Dermis microvascular lymphatic vessel endothelial cell (primary cell): Measurements from ENCODE around the gene ADGRA3. TPM values are rescaled to one million over a fixed set of nuclear protein-coding genes. Genes with fewer than 3 reads are reported as not detected.

Source experiments
- DNase-seq, 2 donors: peaks; one replicate each; pipeline versions ENCODE4 v3.0.0 to v3.0.0-alpha.2; 2010; ENCODE audit warnings: low read depth in 2 of 2
- total RNA-seq: library from RNA; depleted of rRNA; stranded (reverse); fragments of >200 nt; gene quantifications from 2 replicates; pipeline ENCODE4 v1.2.1, GENCODE V29; 2014

Gene ADGRA3
- total RNA-seq, 1 donor from 2014 or later: 8.6 TPM

DNA sequence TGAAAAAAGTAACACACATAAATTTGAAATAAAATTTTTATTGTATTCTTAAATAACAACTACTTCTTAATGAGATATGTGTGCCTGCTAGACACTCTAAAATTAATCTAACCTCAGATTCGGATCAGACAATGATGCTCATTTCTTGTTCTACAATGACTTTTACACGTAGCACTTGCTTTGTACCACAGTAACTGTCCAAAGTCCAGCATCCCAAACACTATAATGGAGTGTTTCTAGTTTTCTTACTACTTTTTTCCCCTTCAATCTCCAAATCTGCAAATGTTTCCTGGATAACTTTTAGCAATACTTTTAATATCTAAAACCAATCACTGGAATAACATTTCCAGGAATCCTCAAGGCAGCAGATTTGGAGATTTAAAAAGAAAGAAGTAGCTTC, 75.9 kb downstream of the ADGRA3 start:
- no peak for DNase-seq

DNA sequence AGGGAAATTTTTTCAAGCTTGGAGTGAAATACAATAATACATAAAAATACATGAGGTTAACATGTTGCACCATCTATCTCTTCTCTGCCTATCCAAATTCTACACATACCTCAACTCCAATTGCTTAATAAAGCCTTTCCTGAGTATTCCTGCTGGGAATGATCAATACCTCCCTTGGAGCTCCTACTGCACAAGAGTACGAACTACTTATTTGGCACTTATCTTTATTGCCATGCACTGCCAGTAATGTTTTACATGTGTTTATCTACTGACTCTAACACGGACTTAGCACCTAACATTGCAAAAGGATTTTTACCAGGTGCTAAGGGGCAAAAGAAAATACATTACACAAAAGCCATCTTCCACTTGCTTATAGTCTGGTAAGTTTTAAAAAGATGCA, 80.2 kb downstream of the ADGRA3 start:
- no peak for DNase-seq

DNA sequence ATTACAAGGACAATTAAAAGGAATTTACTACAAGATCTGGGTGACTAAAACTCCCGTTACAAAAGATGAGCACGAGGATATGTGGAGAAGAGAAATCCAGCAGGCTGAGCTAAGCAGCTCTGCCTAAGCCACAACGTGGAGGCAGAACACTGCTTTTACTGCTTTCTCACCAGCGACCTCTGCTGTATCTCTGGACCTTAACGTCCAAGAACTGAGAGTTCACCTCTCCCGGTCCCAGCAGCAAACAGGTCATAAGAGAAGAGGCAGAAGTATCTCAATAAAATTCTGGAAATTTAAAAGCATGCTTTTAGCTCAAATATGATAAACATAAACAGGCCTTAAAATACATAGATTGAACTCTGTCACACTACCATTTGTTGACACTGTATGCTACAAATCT, 81.0 kb downstream of the ADGRA3 start:
- DNase-seq: peak; percentile 44 to 67

- DNase-seq: no peak
Measured at GRCh38 chr4:22430626-22431025, 85.2 kb downstream of the ADGRA3 start.

GRCh38 chr4:22428441-22428840, 87.4 kb downstream of the ADGRA3 start:
- no peak for DNase-seq

DNA sequence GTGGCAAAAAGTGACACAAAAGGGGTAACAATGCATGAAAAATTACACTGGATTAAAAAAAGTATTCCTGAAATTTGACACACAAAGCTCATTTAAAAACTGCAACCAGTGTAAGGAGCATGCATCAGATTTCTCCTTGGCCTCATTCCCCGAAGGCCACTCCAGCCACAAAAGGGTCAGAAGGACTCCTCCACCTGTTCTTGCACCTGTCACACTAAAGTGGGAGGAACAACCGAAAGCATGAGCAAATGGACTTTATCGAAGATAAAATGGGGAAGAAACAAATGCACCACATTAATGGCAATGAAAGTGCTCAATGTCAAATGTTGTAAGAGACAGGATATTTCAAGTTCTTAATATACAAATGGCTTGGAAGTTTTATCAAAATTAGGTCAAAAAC, 88.2 kb downstream of the ADGRA3 start:
- DNase-seq: no peak

GRCh38 chr4:22420291-22420690, 95.6 kb downstream of the ADGRA3 start:
- no peak for DNase-seq

GRCh38 chr4:22417408-22417807, 98.5 kb downstream of the ADGRA3 start:
- DNase-seq: no peak

GRCh38 chr4:22416403-22416802, 99.5 kb downstream of the ADGRA3 start:
- peak; percentile 67 to 79 for DNase-seq

- no peak for DNase-seq
Measured at GRCh38 chr4:22414833-22415232, 101.0 kb downstream of the ADGRA3 start.

GRCh38 chr4:22413471-22413870, 102.4 kb downstream of the ADGRA3 start:
- DNase-seq: no peak

DNA sequence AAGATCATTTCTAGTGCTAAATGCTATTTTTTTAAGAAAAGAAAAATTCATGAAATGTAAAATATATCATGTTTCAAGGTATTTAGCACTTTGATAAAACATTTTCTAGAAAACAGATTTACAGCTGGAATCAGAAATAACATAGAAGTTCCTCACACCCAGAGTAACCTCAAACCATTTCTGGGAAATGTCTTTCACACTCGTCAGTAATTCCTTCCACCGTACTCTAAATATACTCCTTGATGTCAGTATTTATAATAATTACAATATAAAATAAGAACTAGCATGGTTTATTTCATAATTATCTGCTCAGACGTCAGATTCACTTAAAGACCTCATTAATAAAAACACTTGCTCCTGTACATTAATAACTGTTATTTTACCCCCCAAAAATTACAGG, 103.9 kb downstream of the ADGRA3 start:
- DNase-seq: no peak

DNA sequence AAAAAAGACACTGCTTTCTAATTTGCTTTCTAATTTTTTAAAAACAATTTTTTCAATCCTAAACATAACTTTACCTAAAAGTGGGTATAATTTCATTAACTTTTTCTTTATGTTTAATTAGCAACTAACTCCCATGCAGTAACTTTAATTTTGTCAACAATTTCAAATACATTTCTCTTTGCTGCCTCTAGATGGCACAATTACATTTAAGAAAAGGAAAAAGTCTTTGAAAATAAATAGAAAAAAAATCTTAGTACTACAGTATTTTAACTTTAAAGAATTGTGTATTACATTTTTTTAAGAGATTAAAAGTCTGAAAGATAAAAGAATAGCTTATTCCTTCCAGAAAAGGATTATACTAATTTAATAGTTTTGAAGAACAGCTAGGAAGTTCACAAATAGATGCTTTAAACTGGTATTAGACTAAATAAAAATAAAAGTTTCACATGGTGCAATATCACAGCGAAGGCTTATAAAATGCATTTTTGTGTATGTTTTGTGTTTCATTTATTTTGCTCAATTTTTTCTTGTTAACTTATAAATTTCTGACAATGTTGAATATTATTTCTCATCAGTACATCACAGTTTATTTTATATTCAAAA, 105.1 kb downstream of the ADGRA3 start:
- DNase-seq: peak; percentile 5 to 12

- DNase-seq: no peak
Measured at GRCh38 chr4:22408474-22408873, 107.4 kb downstream of the ADGRA3 start.

GRCh38 chr4:22407361-22407760, 108.5 kb downstream of the ADGRA3 start:
- no peak for DNase-seq

GRCh38 chr4:22398671-22399070, 117.2 kb downstream of the ADGRA3 start:
- no peak for DNase-seq

DNA sequence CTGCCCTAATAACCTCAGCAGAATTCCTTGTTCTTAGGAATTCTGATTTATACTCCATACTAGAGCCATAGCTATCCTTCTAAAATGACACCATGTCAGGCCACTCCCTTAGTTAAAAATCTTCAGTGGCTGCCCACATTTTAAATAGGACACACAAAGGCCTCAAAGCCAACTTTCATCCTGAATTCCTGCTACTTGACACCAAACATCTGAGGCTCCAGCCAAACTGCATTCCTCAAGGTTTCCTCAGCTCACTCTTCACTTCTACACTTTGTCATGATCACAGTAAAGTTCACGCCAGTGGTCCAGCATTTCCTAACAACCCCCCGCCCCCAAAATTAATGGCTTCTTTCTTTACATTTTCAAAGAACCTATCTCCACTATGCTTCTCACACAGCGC, 124.3 kb downstream of the ADGRA3 start:
- no peak for DNase-seq

GRCh38 chr4:22389240-22389870, 126.5 kb downstream of the ADGRA3 start:
- DNase-seq: peak; percentile 65 to 81

DNA sequence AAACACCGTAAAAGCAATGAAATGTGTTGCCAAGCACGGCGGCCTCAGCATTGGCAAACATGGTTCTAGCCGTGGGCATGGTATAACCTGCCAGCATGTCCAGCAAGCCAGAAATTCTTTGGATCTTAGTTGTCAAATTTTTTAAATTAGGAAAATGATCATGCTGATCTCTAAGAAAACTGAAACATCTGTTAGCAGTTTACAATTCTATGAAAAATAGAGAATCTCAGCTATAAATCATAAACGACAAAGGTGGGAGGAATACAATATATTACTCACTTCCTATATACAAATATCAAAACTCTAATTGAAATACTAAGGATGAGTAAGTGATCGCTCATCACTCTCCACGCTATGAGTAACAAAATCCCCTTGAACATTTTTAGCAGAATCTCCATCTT, 130.3 kb downstream of the ADGRA3 start:
- DNase-seq: peak in 1 of 2 donors; percentile 50

- DNase-seq: no peak
Measured at GRCh38 chr4:22384154-22384553, 131.7 kb downstream of the ADGRA3 start.

DNA sequence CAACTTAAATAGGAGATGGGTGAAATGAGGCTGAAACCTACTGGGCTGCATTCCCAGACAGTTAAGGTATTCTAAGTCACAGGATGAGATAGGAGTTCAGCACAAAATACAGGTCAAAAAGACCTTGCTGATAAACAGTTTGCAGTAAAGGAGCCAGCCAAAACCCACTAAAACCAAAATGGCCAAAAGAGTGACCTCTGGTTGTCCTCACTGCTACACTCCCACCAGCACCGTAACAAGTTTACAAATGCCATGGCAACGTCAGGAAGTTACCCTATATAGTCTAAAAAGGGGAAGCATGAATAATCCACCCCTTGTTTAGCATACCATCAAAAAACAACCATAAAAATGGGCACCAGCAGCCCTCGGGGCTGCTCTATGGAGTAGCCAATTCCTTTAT, 133.7 kb downstream of the ADGRA3 start:
- DNase-seq: peak in 1 of 2 donors; percentile 6

DNA sequence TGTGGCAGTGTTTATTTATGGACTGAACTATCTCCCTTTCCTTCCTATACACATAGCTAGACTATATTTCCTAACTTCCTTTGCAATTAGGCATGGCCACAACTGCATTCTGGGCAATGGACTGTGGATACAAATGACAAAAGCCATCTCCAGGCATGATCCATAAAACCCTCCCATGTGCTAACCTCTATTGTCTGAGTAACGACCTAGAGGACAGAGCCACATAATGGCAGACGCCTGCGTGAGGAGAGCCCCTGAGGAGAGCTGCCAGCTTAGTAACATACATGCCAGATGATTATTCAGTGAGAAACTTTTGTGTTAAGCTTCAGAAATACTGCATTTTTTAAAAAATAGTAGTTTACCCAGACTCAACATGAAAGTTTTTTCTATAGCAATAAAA, 142.9 kb downstream of the ADGRA3 start:
- peak; percentile 6 to 67 for DNase-seq

GRCh38 chr4:22369901-22370562, 145.8 kb downstream of the ADGRA3 start:
- DNase-seq: no peak
